WTC11 (cell line): ENCODE measurements around the gene XAGE1A. TPM values are rescaled to one million over a fixed set of nuclear protein-coding genes. Genes with fewer than 3 reads are reported as not detected.
"Not testable (repeated sequence)": the region's sequence is repeated elsewhere in the genome, so short reads cannot be mapped to it uniquely, and the experiment has no call there.

Source experiments
- ATAC-seq: fragments of 200-7000 bp; cut with Tn5 transposase; 2 replicates; pipeline ENCODE4 v1.10.0; 2021; ENCODE audit warnings: mild to moderate bottlenecking, moderate library complexity
- CTCF ChIA-PET: fragments of 300-600 bp; sonication (Branson Sonifier 250); formaldehyde crosslinking; loops from one replicate; lab custom pipeline; 2021; ENCODE audit warnings: antibody characterized with exemption; lab: Charles Lee
- POLR2A ChIA-PET: fragments of 350-600 bp; sonication (Branson Sonifier 250); formaldehyde crosslinking; loops from one replicate; lab custom pipeline; 2021; ENCODE audit warnings: antibody characterized with exemption; lab: Charles Lee
- DNase-seq: peaks from one replicate; pipeline ENCODE4 v3.0.0; 2021; ENCODE audit warnings: low spot score
- H3K27ac Mint-ChIP-seq: 2 replicates; pipeline ENCODE4 v1.8.0; 2021; ENCODE audit warnings: mixed read lengths
- H3K27me3 Mint-ChIP-seq: 2 replicates; pipeline ENCODE4 v1.8.0; 2021; ENCODE audit warnings: low read depth, mild to moderate bottlenecking, moderate library complexity, mixed read lengths
- H3K36me3 Mint-ChIP-seq: 2 replicates; pipeline ENCODE4 v1.8.0; 2021; ENCODE audit warnings: mixed read lengths
- H3K4me1 Mint-ChIP-seq: 2 replicates; pipeline ENCODE4 v1.8.0; 2022; ENCODE audit warnings: mixed read lengths
- H3K4me3 Mint-ChIP-seq: 2 replicates; pipeline ENCODE4 v1.8.0; 2021; ENCODE audit warnings: mild to moderate bottlenecking, moderate library complexity, mixed read lengths
- H3K9me3 Mint-ChIP-seq: 2 replicates; pipeline ENCODE4 v1.8.0; 2021; ENCODE audit warnings: mixed read lengths
- HMGA2 ChIP-seq: fragments of 250-450 bp; sonication (Bioruptor Pico); IDR thresholded peaks from 2 replicates; pipeline ENCODE4 v1.4.0; 2021; ENCODE audit warnings: mild to moderate bottlenecking, moderate library complexity
- NFYB ChIP-seq: sonication (generic); formaldehyde crosslinking; conservative IDR thresholded peaks from 2 replicates; pipeline ENCODE4 v1.8.0; 2022; ENCODE audit warnings: low read depth, missing genetic modification reagents
- RELA ChIP-seq: sonication (generic); formaldehyde crosslinking; IDR thresholded peaks from 2 replicates; pipeline ENCODE4 v1.8.1; 2022; ENCODE audit warnings: missing genetic modification reagents, mild to moderate bottlenecking, borderline replicate concordance
- ZNF396 ChIP-seq: fragments of 250-450 bp; sonication (Bioruptor Pico); IDR thresholded peaks from 2 replicates; pipeline ENCODE4 v1.8.0; 2021; ENCODE audit warnings: mild to moderate bottlenecking, moderate library complexity, borderline replicate concordance
- ZNF532 ChIP-seq: fragments of 250-450 bp; sonication (Bioruptor Pico); IDR thresholded peaks from 2 replicates; pipeline ENCODE4 v1.9.0; 2021; ENCODE audit warnings: mild to moderate bottlenecking, borderline replicate concordance
- total RNA-seq: library from RNA; stranded (reverse); gene quantifications from 3 replicates; pipeline ENCODE4 v1.2.3, GENCODE V29; 2021

The XAGE1A gene
- total RNA-seq, 1 experiment from 2014 or later: not detected

DNA sequence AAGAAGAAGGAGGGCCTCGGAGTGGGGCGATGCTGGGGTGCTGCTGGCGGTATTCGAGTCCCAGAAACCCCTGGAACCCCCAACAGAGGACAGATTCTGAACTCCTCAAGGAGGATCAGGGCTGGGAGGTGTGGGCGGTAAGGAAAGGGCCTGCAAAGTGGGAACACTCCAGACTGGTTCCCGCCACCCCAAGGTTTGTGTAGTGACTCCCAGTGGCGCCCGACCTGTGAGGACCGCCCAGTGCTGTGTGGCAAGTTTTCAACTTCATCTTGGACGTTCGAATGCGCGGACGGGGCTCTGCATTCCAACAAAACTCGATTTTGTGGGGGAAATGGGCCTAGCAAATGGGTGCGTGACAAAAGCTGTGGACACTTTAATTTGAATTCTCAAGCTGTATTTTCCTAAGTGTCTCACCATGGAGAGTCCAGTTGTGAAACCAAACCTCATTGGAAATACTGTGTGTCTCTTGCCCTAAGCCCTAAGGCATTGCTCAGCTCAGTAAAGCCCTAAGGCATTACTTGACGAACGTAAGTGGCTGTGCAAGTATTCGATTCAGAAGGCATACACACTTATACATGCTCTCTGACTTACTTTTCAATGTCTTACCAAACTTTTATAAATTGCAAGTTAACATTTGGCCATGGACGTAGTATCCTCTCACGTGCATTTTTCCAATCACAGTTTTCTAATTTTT, 48.7 kb downstream of the XAGE1A start (continued):
- TF ChIP-seq HMGA2 (CRISPR knock-in tag) (no peak), NFYB (CRISPR knock-in tag) (no peak), ZNF396 (CRISPR knock-in tag) (no peak), ZNF532 (CRISPR knock-in tag) (no peak), RELA (CRISPR knock-in tag) (no peak)

GRCh38 chrX:52548769-52549168, 53.2 kb downstream of the XAGE1A start:
- H3K4me1 Mint-ChIP-seq, H3K27me3 Mint-ChIP-seq, CTCF ChIA-PET, H3K36me3 Mint-ChIP-seq, H3K4me3 Mint-ChIP-seq, POLR2A ChIA-PET, DNase-seq, H3K27ac Mint-ChIP-seq, H3K9me3 Mint-ChIP-seq, ATAC-seq: not testable (repeated sequence)

Other genes with a start within 250 kb of the XAGE1A start
- gene XAGE2, start 126.8 kb upstream of the XAGE1A start, total RNA-seq: not detected in 3 replicates
- 0.37 TPM in 1 of 3 replicates, not detected in the others for gene XAGE1B, start 21.3 kb downstream of the XAGE1A start, total RNA-seq
- gene SSX7, start 159.1 kb downstream of the XAGE1A start, total RNA-seq: not detected in 3 replicates
- gene SSX2, start 211.4 kb downstream of the XAGE1A start, total RNA-seq: 0.33 TPM in 1 of 3 replicates, not detected in the others